ENCODE results near the gene CHST11.
"Not testable (repeated sequence)": the region's sequence is repeated elsewhere in the genome, so short reads cannot be mapped to it uniquely, and the experiment has no call there.

The CHST11 gene

DNA sequence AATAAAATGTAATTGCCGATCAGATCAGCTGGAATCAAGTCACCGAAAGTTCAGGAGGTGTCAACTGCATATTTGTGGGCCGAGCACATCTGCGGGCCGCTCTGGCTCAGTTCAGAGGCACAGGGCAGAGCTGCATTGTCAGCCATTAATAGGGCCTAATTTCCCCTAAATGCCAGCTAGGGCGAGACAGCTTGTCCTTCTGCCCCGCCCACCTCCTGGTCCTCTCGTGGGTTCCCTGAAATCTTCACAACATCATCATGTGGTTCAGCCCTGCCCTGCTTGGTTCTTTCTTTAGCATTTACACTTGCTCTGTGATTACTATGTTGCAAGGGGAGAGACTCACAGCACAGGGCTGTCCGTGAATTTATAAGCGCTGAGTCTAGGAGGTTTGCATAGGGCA lies 148.9 kb downstream of the CHST11 start:
- no peak for DNase-seq

- DNase-seq, result no peak
Measured at GRCh38 chr12:104608998-104609397, 152.2 kb downstream of the CHST11 start.

GRCh38 chr12:104609445-104609844 lies 152.7 kb downstream of the CHST11 start:
- no peak for DNase-seq

DNA sequence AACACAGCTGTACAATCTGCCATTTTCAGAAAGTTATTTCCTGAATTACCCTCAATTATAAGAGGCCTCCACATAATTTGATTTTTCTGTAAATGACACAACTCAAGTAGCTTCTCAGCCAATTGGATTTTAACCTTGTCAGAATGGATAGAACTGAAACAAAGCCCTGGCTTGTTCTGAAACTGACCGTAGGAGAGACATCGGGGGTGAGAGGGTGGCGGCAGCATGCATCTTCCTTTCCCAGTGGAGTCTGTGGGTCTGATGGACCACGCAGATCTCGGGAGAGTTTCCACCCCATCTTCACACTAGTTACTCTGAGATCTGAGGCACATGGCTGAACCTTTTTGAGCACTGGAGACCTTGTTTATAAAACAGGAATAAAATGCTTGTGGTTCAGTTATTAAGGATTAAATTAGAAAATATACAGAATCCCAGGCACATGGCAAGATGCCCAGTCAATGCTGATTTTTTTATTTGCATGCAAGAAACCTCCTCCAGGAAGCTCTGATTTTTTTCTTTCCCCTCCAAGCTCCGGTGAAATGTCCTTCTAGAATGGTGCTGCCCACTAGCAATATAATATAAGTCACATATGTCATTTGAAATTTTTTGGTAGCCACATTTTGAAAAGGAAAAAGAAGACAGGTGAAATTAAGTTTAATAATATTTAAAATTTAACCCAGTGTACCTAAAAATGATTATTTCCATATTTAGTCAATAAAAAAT lies 153.9 kb downstream of the CHST11 start:
- no peak for DNase-seq

- no peak for DNase-seq
Measured at GRCh38 chr12:104611671-104612070, 154.9 kb downstream of the CHST11 start.

DNA sequence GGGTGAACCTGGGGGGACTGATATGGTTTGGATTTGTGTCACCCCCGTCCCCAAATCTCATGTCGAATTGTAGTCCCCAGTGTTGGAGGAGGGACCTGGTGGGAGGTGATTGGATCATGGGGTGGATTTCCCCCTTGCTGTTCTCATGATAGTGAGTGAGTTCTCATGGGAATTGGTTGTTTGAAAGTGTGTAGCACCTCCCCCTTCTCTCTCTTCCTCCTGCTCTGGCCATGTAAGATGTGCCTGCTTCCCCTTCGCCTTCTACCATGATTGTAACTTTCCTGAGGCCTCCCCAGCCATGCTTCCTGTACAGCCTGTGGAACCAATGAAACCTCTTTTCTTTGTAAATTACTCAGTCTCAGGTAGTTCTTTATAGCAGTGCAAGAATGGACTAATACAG lies 156.6 kb downstream of the CHST11 start:
- not testable (repeated sequence) for DNase-seq

DNA sequence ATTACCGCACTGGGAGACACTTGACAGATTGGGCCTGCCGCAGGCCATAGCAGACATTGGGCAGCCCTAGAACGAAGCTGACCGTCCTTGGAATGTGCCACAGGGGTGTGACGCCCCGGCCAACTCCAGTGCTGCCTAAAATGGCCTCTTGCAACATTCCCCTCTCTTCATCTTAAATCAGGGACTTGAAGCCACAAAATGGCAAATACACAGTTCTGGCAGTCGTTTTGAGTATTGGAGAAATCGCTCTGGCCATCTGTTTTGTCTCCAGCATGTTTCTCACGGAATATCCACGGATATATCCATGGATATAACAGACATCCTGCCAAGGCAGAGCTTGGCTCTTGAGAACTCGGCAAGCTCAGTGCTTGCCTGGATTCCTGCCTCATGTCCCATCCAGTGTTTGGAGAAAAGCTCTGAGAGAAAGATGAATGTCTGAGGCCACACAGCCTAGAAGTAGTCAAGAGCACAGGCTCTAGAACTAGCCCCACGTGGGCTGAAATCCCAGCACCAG lies 158.4 kb downstream of the CHST11 start:
- DNase-seq, result no peak

DNA sequence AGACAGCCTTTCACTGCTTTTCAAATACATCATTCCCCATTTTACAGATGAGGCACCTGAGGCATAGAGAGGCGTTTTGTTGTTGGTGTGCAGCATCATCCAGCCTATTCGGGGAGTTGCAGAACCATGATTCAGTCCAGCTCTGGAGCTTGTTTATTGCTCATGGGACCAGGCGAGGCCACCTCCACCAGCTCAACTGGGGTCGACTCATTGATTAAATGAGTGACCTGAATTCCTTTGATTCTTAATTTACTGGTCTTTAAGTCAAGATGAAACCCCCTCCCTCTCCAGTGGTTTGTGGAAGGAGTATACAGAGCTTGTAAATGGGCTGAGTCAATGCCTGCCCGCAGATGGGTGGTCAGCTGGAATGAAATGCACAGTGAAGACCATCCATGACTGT lies 161.9 kb downstream of the CHST11 start:
- no peak for DNase-seq

- DNase-seq, result no peak
Measured at GRCh38 chr12:104619305-104619704, 162.6 kb downstream of the CHST11 start.

GRCh38 chr12:104620837-104621531 lies 164.2 kb downstream of the CHST11 start:
- DNase-seq, result no peak

GRCh38 chr12:104622928-104623327 lies 166.2 kb downstream of the CHST11 start:
- no peak for DNase-seq

DNA sequence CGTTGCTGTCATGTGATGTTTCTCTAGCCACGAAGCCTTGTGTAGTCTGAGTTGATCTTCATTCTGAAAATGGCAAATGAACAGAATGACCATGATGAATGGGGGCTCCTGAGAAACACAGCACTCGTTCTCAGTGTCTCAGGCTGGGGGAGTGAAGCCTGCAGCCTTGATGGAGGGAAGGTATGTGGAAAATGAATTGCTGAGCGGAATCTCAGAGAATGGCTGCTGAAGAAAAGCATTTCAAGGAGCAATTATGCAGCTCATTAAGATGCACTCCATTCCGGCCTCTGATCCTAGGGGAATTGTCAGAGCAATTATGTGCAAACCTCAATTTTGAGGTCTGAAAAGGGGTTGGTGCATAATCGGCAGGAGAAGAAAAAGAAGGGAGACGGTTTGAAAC lies 167.1 kb downstream of the CHST11 start:
- no peak for DNase-seq

GRCh38 chr12:104624529-104624928 lies 167.8 kb downstream of the CHST11 start:
- no peak for DNase-seq

- DNase-seq, result no peak
Measured at GRCh38 chr12:104626069-104626837, 169.5 kb downstream of the CHST11 start.

DNA sequence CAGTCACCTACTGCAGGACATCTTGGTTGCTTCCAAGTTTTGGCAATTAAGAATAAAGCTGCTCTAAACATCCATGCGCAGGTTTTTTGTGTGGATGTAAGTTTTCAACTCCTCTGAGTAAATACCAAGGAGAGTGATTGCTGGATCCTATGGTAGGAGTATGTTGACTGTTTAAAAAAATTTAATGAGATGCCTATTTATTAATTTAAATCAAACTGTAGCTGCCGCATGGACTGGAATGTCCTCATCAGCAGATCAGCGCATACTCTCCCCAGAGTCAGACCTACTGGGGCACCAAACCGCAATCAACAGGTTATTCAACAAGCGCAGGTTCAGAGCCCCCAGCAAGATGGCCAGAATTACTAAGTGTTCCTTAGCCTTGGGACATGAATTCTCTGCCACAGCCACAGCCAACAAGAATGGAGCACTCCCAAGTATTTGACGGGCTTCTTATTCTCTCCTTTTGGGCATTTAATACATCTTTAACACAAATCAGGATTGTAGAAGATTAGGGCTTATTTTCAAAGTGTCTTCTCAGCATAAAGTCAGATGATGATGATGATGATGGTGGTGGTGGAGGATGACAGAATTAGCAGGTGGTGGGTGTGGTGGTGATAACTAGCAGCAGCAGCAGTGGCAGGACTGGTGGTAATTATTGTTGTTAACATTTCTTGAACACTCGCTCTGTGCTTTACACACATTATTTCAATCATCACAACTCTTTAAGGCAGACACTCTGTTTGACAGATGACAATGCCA lies 170.7 kb downstream of the CHST11 start:
- DNase-seq, result no peak

DNA sequence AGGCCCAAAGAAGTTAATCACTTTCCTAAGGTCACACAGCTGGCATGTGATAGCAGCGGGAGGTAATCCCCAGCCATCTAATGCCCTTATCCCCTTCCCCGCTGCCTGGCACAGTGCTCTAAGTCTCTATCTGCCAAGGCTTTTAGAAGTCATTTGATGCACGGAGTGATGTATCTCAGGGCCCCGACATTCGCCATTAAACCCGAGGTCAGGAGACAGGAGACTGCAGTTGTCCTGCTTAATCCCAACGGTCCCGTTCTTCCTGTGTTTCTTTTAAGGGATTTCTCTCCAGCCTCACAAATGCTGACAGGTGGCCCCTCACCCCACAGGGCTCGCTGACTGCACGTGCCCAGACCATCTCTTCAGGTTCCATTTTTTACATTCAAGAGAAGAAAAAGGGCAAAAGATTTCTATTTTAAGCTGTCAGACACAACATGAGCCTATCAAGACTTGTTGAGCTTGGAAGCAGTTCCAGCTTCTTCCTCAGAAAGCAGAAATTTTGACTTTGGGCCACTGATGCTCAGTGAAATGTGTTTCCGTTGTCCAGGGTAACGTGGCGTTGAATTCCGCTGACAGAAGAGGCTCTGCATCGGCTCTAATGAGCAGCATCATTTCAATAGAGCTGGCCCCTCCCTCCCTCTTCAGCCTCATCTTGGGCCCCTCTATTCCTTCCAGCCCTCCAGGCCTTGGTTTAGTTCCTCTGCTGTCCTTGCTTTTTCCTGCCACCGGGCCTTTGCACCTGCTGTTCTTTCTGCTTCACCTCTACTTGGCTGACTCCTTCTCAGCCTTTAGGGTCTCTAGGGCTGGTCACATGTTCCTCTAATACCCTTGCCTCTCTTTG lies 171.5 kb downstream of the CHST11 start:
- no peak for DNase-seq

- DNase-seq, result no peak
Measured at GRCh38 chr12:104628831-104629135, 172.0 kb downstream of the CHST11 start.

- DNase-seq, result no peak
Measured at GRCh38 chr12:104630230-104630670, 173.5 kb downstream of the CHST11 start.

GRCh38 chr12:104631867-104632266 lies 175.1 kb downstream of the CHST11 start:
- no peak for DNase-seq

DNA sequence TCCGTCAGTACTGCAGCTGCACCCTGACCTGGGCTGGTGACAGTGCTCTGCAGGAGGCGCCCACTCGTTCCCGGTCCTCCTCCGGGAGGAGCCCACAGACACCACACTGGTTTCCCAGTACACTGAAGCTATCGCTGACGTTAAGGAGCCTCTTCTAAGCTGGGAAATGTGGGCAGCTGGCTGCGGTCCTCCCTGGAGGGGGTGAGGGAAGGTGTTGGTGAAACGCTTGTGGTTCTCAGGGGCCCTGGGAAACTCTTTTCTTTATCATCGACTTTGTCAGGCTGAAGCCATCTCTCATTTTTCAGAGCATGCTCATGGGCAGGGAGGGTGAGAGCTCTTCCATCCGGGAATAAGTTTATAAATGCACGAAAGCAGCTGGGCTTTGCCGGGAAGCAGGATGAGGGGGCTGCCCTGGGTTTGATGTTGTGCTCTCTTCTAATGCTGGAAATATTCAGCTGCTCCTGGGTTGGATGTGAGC lies 176.0 kb downstream of the CHST11 start:
- no peak for DNase-seq

GRCh38 chr12:104634044-104634443 lies 177.3 kb downstream of the CHST11 start:
- DNase-seq, result no peak

DNA sequence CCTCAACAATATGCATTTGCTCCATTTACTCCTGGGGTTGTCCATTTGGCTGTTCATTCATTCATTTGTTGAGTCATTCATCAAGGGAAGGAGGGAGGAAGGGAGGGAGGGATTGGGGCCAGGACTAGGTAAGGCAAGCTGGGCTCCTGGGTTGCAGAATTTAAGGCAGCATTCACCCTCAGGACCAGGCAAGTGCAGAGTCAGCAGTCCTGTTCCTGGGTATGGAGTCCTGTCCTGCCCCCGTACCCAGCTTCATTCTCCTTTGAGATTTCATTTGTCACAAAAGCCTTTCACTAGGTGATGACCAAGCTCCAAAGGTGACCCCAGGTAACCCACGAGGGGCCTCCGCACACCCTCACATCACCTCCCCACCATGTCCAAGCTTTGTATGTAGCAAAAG lies 178.1 kb downstream of the CHST11 start:
- no peak for DNase-seq
